OCI-LY7 (cell line): ENCODE results near the gene PHF10.

ENCODE experiments used
- CTCF ChIP-seq: fragments of 200-600 bp; sonication (generic); conservative IDR thresholded peaks from 2 replicates; pipeline ENCODE4 v1.5.1; 2014; ENCODE audit warnings: mild to moderate bottlenecking, antibody characterized with exemption, low read length, moderate library complexity, mixed read lengths
- EZH2phosphoT487 ChIP-seq: fragments of 200-600 bp; sonication (generic); IDR thresholded peaks from 2 replicates; pipeline ENCODE4 v1.6.1; 2018; ENCODE audit warnings: low read depth, borderline replicate concordance, mild to moderate bottlenecking, mixed run types, antibody characterized with exemption, low read length, moderate library complexity, mixed read lengths

- TF ChIP-seq EZH2phosphoT487 (no peak), CTCF (no peak)
Measured at GRCh38 chr6:169668203-169668847, 56.0 kb downstream of the PHF10 start.
